SU-DHL-6 (cell line): Measurements from ENCODE around the gene SMOC2.

Experiments
- CTCF ChIP-seq: fragments of 200-600 bp; sonication (generic); IDR thresholded peaks from one replicate; pipeline ENCODE4 v1.5.1; 2017; ENCODE audit warnings: antibody characterized with exemption, mild to moderate bottlenecking, low read length, moderate library complexity; ENCODE audit not compliant: insufficient read depth, poor library complexity, severe bottlenecking
- EZH2phosphoT487 ChIP-seq: fragments of 200-600 bp; sonication (generic), shearing (Covaris generic); conservative IDR thresholded peaks from 2 replicates; pipeline ENCODE4 v1.6.1; 2018; ENCODE audit warnings: mild to moderate bottlenecking, antibody characterized with exemption, low read length, moderate library complexity, mixed read lengths

GRCh38 chr6:168413856-168414255 lies 27.1 kb upstream of the SMOC2 start:
- TF ChIP-seq CTCF, result no peak
- TF ChIP-seq EZH2phosphoT487, result no peak
